H9 (cell line): ENCODE measurements around the gene XBP1. TPM values are rescaled to one million over a fixed set of nuclear protein-coding genes. Genes with fewer than 3 reads are reported as not detected.

Experiments used
- DNase-seq: peaks from one replicate; pipeline ENCODE4 v3.0.0-alpha.2; 2017
- H2AFZ ChIP-seq: one replicate; pipeline ENCODE4 v1.6.1; 2013; ENCODE audit warnings: mild to moderate bottlenecking, low read length, control low read depth, moderate library complexity
- H2AK5ac ChIP-seq: 2 replicates; pipeline ENCODE4 v1.6.1; 2013; ENCODE audit warnings: low read length, control low read depth, mixed read lengths; ENCODE audit not compliant: insufficient read length
- H2BK120ac ChIP-seq: one replicate; pipeline ENCODE4 v1.6.1; 2013; ENCODE audit warnings: low read depth, mild to moderate bottlenecking, low read length, control low read depth, inconsistent platforms; ENCODE audit not compliant: poor library complexity, severe bottlenecking
- H2BK12ac ChIP-seq: 2 replicates; pipeline ENCODE4 v1.6.1; 2013; ENCODE audit warnings: low read length, control low read depth, mixed read lengths, low read depth; ENCODE audit not compliant: insufficient read length
- H2BK15ac ChIP-seq: 2 replicates; pipeline ENCODE4 v1.6.1; 2013; ENCODE audit warnings: low read depth, low read length, control low read depth
- H2BK20ac ChIP-seq: one replicate; pipeline ENCODE4 v1.6.1; 2013; ENCODE audit warnings: low read depth, mild to moderate bottlenecking, low read length, control low read depth, inconsistent platforms; ENCODE audit not compliant: poor library complexity, severe bottlenecking
- H2BK5ac ChIP-seq: 2 replicates; pipeline ENCODE4 v1.6.1; 2013; ENCODE audit warnings: low read length, control low read depth, mixed read lengths; ENCODE audit not compliant: insufficient read length
- H3K14ac ChIP-seq: 2 replicates; pipeline ENCODE4 v1.6.1; 2013; ENCODE audit warnings: low read length, control low read depth; ENCODE audit not compliant: insufficient read depth
- H3K18ac ChIP-seq: 2 replicates; pipeline ENCODE4 v1.6.1; 2013; ENCODE audit warnings: low read depth, mild to moderate bottlenecking, mixed read lengths, low read length, control low read depth; ENCODE audit not compliant: insufficient read length
- H3K23ac ChIP-seq: 2 replicates; pipeline ENCODE4 v1.6.1; 2013; ENCODE audit warnings: low read length, control low read depth, mixed read lengths, low read depth; ENCODE audit not compliant: insufficient read length
- H3K23me2 ChIP-seq: 2 replicates; pipeline ENCODE4 v1.6.1; 2013; ENCODE audit warnings: low read depth, mild to moderate bottlenecking, mixed read lengths, low read length, control low read depth; ENCODE audit not compliant: insufficient read length, poor library complexity, severe bottlenecking
- H3K27ac ChIP-seq: 2 replicates; pipeline ENCODE4 v1.5.1; 2013; ENCODE audit warnings: low read length, control low read depth, mixed read lengths, low read depth; ENCODE audit not compliant: insufficient read length
- H3K27me3 ChIP-seq: 2 replicates; pipeline ENCODE4 v1.6.1; 2013; ENCODE audit warnings: low read length, control low read depth, inconsistent platforms; ENCODE audit not compliant: insufficient read depth
- H3K4ac ChIP-seq: 2 replicates; pipeline ENCODE4 v1.6.1; 2013; ENCODE audit warnings: low read depth, mild to moderate bottlenecking, control low read depth, inconsistent platforms, low read length, moderate library complexity
- H3K4me1 ChIP-seq: 2 replicates; pipeline ENCODE4 v1.6.1; 2013; ENCODE audit warnings: low read length, control low read depth, inconsistent platforms; ENCODE audit not compliant: insufficient read depth
- H3K4me2 ChIP-seq: 2 replicates; pipeline ENCODE4 v1.6.1; 2013; ENCODE audit warnings: low read length, control low read depth, mixed read lengths; ENCODE audit not compliant: insufficient read length, insufficient read depth
- H3K56ac ChIP-seq: 2 replicates; pipeline ENCODE4 v1.6.1; 2013; ENCODE audit warnings: low read depth, mild to moderate bottlenecking, mixed read lengths, low read length, control low read depth; ENCODE audit not compliant: insufficient read length
- H3K79me1 ChIP-seq: 2 replicates; pipeline ENCODE4 v1.6.1; 2013; ENCODE audit warnings: low read depth, mild to moderate bottlenecking, moderate library complexity, low read length, control low read depth, inconsistent platforms; ENCODE audit not compliant: insufficient read depth, poor library complexity, severe bottlenecking
- H3K79me2 ChIP-seq: 2 replicates; pipeline ENCODE4 v1.6.1; 2013; ENCODE audit warnings: low read length, control low read depth, inconsistent platforms; ENCODE audit not compliant: insufficient read depth
- H3K9ac ChIP-seq: 2 replicates; pipeline ENCODE4 v1.6.1; 2013; ENCODE audit warnings: low read length, control low read depth, mixed read lengths; ENCODE audit not compliant: insufficient read length; ENCODE audit errors: extremely low read depth
- H3K9me3 ChIP-seq: one replicate; pipeline ENCODE4 v1.6.1; 2013; ENCODE audit warnings: low read depth, low read length, inconsistent platforms; ENCODE audit not compliant: control insufficient read depth
- H3T11ph ChIP-seq: one replicate; pipeline ENCODE4 v1.6.1; 2013; ENCODE audit warnings: mild to moderate bottlenecking, low read length, control low read depth, inconsistent platforms
- H4K20me1 ChIP-seq: one replicate; pipeline ENCODE4 v1.6.1; 2013; ENCODE audit not compliant: control insufficient read depth, insufficient read length, insufficient read depth
- H4K5ac ChIP-seq: 2 replicates; pipeline ENCODE4 v1.6.1; 2013; ENCODE audit warnings: low read depth, mild to moderate bottlenecking, mixed read lengths, low read length, control low read depth; ENCODE audit not compliant: insufficient read length
- H4K8ac ChIP-seq: replicated peaks from 2 replicates; pipeline ENCODE4 v1.6.1; 2013; ENCODE audit warnings: low read length, control low read depth, mixed read lengths, low read depth; ENCODE audit not compliant: insufficient read length
- H4K91ac ChIP-seq: 2 replicates; pipeline ENCODE4 v1.6.1; 2013; ENCODE audit warnings: low read depth, mild to moderate bottlenecking, moderate library complexity, mixed read lengths, low read length, control low read depth; ENCODE audit not compliant: insufficient read length
- H3K27ac Mint-ChIP-seq, 3 experiments: 2 replicates in 2 of 3; 3 replicates in 1 of 3; pipeline ENCODE4 v1.8.0; 2020 to 2021; ENCODE audit warnings: mixed read lengths in 3 of 3, mild to moderate bottlenecking in 1 of 3, moderate library complexity in 1 of 3
- H3K27me3 Mint-ChIP-seq: 2 replicates; pipeline ENCODE4 v1.8.0; 2021; ENCODE audit warnings: low read depth, mild to moderate bottlenecking, moderate library complexity, mixed read lengths
- H3K36me3 Mint-ChIP-seq, 3 experiments: 2 replicates in 2 of 3; 3 replicates in 1 of 3; pipeline ENCODE4 v1.8.0; 2020 to 2021; ENCODE audit warnings: low read depth in 3 of 3, mixed read lengths in 3 of 3; ENCODE audit not compliant: insufficient read depth in 1 of 3
- H3K4me1 Mint-ChIP-seq, 2 experiments: 2 replicates each; pipeline ENCODE4 v1.8.0; 2020; ENCODE audit warnings: mixed read lengths in 2 of 2
- H3K4me3 Mint-ChIP-seq, 2 experiments: 2 replicates in 1 of 2; 3 replicates in 1 of 2; pipeline ENCODE4 v1.8.0; 2020 to 2021; ENCODE audit warnings: mild to moderate bottlenecking in 2 of 2, mixed read lengths in 2 of 2, moderate library complexity in 1 of 2
- H3K9me3 Mint-ChIP-seq, 2 experiments: 2 replicates in 1 of 2; 3 replicates in 1 of 2; pipeline ENCODE4 v1.8.0; 2020; ENCODE audit warnings: mild to moderate bottlenecking in 2 of 2, mixed read lengths in 2 of 2, moderate library complexity in 1 of 2
- WGBS: extraction: QIAGEN DNeasy Blood & Tissue Kit; methylation state at CpG from one replicate; pipeline ENCODE4 v1.1.7; 2013; ENCODE audit warnings: missing lambda C conversion rate, low lambda C conversion rate, mixed read lengths; ENCODE audit not compliant: insufficient read length; ENCODE audit errors: extremely low coverage; 5-methylcytosine and 5-hydroxymethylcytosine counted together
- total RNA-seq: library from RNA; stranded (reverse); gene quantifications from 2 replicates; pipeline ENCODE4 v1.2.1, GENCODE V29; 2021
- TF ChIP-seq, protein P1 (sequence below): fragments of 200-600 bp; sonication (generic); conservative IDR thresholded peaks from 3 replicates; pipeline ENCODE4 v1.8.0; 2021; ENCODE audit warnings: antibody characterized with exemption, mild to moderate bottlenecking

XBP1 gene
- total RNA-seq, 1 experiment from 2014 or later, result 114 TPM

DNA sequence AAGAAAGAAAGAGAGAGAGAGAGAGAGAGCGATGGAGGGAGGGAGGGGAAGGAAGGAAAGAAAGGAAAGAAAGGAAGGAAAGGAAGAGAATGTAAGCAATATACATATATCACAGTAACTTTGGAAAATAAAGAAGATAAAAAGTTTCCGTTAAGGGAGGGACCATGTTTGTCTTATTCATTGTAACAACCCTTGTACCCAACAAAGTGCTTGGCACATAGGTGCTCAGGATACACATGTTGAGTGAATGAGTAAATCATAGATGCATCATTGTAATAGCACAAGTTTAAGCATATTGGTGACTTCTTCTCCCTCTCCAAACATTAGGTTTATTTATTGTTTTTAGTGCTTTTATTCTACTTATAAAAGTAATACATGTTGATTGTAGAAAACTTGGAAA lies 43.3 kb upstream of the XBP1 start:
- H3T11ph ChIP-seq, result no peak overlapping the region
- no peaks in the 10 kb centered on the region for H4K20me1 ChIP-seq
- H3K23ac ChIP-seq, result no peak overlapping the region
- no peaks in the 10 kb centered on the region for H3K23me2 ChIP-seq
- no peak overlapping the region for H3K18ac ChIP-seq
- H3K9me3 Mint-ChIP-seq, result peaks cover 4 to 11% of the 10 kb centered on the region in 2 experiments; a peak in 3 of 5 replicates
- H2BK15ac ChIP-seq, result no peak overlapping the region
- H2BK120ac ChIP-seq, result no peak overlapping the region
- no peaks in the 10 kb centered on the region for H3K79me1 ChIP-seq
- H3K4me3 Mint-ChIP-seq, result no peak overlapping the region
- no peak overlapping the region for H4K5ac ChIP-seq
- H2BK12ac ChIP-seq, result no peak overlapping the region
- no peaks in the 10 kb centered on the region for H3K9me3 ChIP-seq
- H3K36me3 Mint-ChIP-seq, result peaks cover 0 to 5% (median 5%) of the 10 kb centered on the region in 3 experiments; a peak in 3 of 7 replicates
- H3K4me1 ChIP-seq, result no peaks in the 10 kb centered on the region
- no peak overlapping the region for H3K9ac ChIP-seq
- H3K56ac ChIP-seq, result no peak overlapping the region
- no peak for DNase-seq
- no peak overlapping the region for H3K27ac ChIP-seq
- no peak overlapping the region for H2AK5ac ChIP-seq
- no CpG with 5 or more reads among the region's 2 CpGs for WGBS
- H3K27me3 Mint-ChIP-seq, result peaks cover 1% of the 10 kb centered on the region; the same call in 1 of the 2 replicates
- H3K4me2 ChIP-seq, result no peak overlapping the region
- no peak overlapping the region for H2AFZ ChIP-seq
- no peak overlapping the region for H3K27ac Mint-ChIP-seq
- H3K4ac ChIP-seq, result no peak overlapping the region
- no peak overlapping the region for H2BK5ac ChIP-seq
- TF ChIP-seq, protein P1, sequence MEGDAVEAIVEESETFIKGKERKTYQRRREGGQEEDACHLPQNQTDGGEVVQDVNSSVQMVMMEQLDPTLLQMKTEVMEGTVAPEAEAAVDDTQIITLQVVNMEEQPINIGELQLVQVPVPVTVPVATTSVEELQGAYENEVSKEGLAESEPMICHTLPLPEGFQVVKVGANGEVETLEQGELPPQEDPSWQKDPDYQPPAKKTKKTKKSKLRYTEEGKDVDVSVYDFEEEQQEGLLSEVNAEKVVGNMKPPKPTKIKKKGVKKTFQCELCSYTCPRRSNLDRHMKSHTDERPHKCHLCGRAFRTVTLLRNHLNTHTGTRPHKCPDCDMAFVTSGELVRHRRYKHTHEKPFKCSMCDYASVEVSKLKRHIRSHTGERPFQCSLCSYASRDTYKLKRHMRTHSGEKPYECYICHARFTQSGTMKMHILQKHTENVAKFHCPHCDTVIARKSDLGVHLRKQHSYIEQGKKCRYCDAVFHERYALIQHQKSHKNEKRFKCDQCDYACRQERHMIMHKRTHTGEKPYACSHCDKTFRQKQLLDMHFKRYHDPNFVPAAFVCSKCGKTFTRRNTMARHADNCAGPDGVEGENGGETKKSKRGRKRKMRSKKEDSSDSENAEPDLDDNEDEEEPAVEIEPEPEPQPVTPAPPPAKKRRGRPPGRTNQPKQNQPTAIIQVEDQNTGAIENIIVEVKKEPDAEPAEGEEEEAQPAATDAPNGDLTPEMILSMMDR, result no peak
- H3K79me2 ChIP-seq, result no peaks in the 10 kb centered on the region; the same call in 1 of the 2 replicates
- no peak overlapping the region for H3K14ac ChIP-seq
- H4K8ac ChIP-seq, result no peak overlapping the region
- H3K27me3 ChIP-seq, result no peaks in the 10 kb centered on the region
- H3K4me1 Mint-ChIP-seq, result no peaks in the 10 kb centered on the region; a peak in 1 of 4 replicates
- H2BK20ac ChIP-seq, result no peak overlapping the region
- H4K91ac ChIP-seq, result no peak overlapping the region
